ENCODE results near the gene C1orf52.

DNA sequence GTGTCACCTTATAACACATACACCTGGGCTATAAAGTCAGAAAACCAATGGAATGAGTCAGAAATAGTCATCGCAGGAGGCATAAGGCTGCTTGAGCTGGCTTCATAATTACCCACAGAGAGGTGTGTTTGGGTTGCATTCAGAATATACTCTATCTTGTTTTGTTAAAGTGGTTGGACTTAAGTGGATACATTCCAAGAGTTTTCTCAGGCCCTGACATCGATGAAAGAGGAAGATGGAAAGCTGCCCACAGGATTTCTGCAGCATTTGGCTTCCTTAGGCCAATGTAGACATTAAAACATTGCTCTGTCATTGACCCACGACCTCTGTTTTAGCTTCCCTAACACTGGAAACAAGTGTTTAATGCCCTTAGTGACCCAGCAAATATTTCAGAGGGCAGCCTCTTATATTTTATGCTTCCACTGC, 35.6 kb upstream of the C1orf52 start:
- TF ChIP-seq, protein P1, sequence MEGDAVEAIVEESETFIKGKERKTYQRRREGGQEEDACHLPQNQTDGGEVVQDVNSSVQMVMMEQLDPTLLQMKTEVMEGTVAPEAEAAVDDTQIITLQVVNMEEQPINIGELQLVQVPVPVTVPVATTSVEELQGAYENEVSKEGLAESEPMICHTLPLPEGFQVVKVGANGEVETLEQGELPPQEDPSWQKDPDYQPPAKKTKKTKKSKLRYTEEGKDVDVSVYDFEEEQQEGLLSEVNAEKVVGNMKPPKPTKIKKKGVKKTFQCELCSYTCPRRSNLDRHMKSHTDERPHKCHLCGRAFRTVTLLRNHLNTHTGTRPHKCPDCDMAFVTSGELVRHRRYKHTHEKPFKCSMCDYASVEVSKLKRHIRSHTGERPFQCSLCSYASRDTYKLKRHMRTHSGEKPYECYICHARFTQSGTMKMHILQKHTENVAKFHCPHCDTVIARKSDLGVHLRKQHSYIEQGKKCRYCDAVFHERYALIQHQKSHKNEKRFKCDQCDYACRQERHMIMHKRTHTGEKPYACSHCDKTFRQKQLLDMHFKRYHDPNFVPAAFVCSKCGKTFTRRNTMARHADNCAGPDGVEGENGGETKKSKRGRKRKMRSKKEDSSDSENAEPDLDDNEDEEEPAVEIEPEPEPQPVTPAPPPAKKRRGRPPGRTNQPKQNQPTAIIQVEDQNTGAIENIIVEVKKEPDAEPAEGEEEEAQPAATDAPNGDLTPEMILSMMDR (IDR thresholded peaks at IDR 0.05), result no peak
- no peak for TF ChIP-seq POLR2AphosphoS5 (IDR thresholded peaks at IDR 0.05)

Data from upper lobe of left lung (tissue), 4 donors.